HepG2 (cell line): ENCODE measurements around the gene SSC5D. TPM values are rescaled to one million over a fixed set of nuclear protein-coding genes. Genes with fewer than 3 reads are reported as not detected.
A peak's percentile ranks its signal among the peaks of the same experiment; 100 is the strongest.

Source experiments
- ADNP ChIP-seq: sonication (generic); formaldehyde crosslinking; IDR thresholded peaks from 2 replicates; pipeline ENCODE4 v1.4.0; 2020; ENCODE audit warnings: missing genetic modification reagents
- CEBPZ ChIP-seq: IDR thresholded peaks from 2 replicates; pipeline ENCODE4 v1.6.1; 2012; ENCODE audit warnings: low read length, improper control_type of control experiment
- CREM ChIP-seq, 2 experiments: sonication (generic) in 1 of 2; formaldehyde crosslinking in 1 of 2; IDR thresholded peaks; 2 replicates each; pipeline versions ENCODE4 v1.4.0 to v1.6.1; 2016 to 2020; ENCODE audit warnings: antibody characterized with exemption in 1 of 2, mild to moderate bottlenecking in 1 of 2, missing genetic modification reagents in 1 of 2
- ISL2 ChIP-seq: sonication (generic); formaldehyde crosslinking; IDR thresholded peaks from 2 replicates; pipeline ENCODE4 v1.5.0; 2020; ENCODE audit warnings: missing genetic modification reagents
- NFAT5 ChIP-seq: sonication (generic); formaldehyde crosslinking; IDR thresholded peaks from 2 replicates; pipeline ENCODE4 v1.4.0; 2020; ENCODE audit warnings: missing genetic modification reagents
- NFE2L2 ChIP-seq: fragments of 150-350 bp; IDR thresholded peaks from 2 replicates; pipeline ENCODE4 v1.6.1; 2014; ENCODE audit warnings: low read length
- NRL ChIP-seq: sonication (generic); formaldehyde crosslinking; IDR thresholded peaks from 2 replicates; pipeline ENCODE4 v1.5.0; 2020; ENCODE audit warnings: missing genetic modification reagents, mild to moderate bottlenecking, moderate library complexity, borderline replicate concordance
- ONECUT2 ChIP-seq: sonication (generic); formaldehyde crosslinking; IDR thresholded peaks from 2 replicates; pipeline ENCODE4 v1.4.0; 2020; ENCODE audit warnings: missing genetic modification reagents
- REL ChIP-seq: sonication (generic); formaldehyde crosslinking; conservative IDR thresholded peaks from 2 replicates; pipeline ENCODE4 v1.8.0; 2022; ENCODE audit warnings: mild to moderate bottlenecking, missing genetic modification reagents, moderate library complexity
- REXO4 ChIP-seq: sonication (generic); formaldehyde crosslinking; IDR thresholded peaks from 2 replicates; pipeline ENCODE4 v1.8.0; 2022; ENCODE audit warnings: missing genetic modification reagents, mild to moderate bottlenecking, borderline replicate concordance
- SKI ChIP-seq: fragments of 450-650 bp; IDR thresholded peaks from one replicate; pipeline ENCODE4 v1.6.1; 2018; ENCODE audit warnings: mild to moderate bottlenecking; ENCODE audit not compliant: partially characterized antibody
- SNRNP70 ChIP-seq: fragments of 200-400 bp; formaldehyde crosslinking; IDR thresholded peaks from 2 replicates; pipeline ENCODE4 v1.6.1; 2017; ENCODE audit warnings: mild to moderate bottlenecking, low read depth, low read length, moderate library complexity
- SRY ChIP-seq: sonication (generic); formaldehyde crosslinking; IDR thresholded peaks from 2 replicates; pipeline ENCODE4 v1.8.0; 2022; ENCODE audit warnings: mild to moderate bottlenecking, missing genetic modification reagents
- YEATS2 ChIP-seq: sonication (generic); formaldehyde crosslinking; IDR thresholded peaks from 2 replicates; pipeline ENCODE4 v1.4.0; 2020; ENCODE audit warnings: missing genetic modification reagents, borderline replicate concordance
- ZKSCAN1 ChIP-seq: fragments of 150-350 bp; IDR thresholded peaks from 2 replicates; pipeline ENCODE4 v1.6.1; 2014; ENCODE audit warnings: low read length
- ZNF205 ChIP-seq: IDR thresholded peaks from 2 replicates; pipeline ENCODE4 v1.6.1; 2018; ENCODE audit warnings: missing biosample characterization, missing genetic modification reagents
- ZNF484 ChIP-seq: sonication (generic); formaldehyde crosslinking; IDR thresholded peaks from 2 replicates; pipeline ENCODE4 v1.5.1; 2020; ENCODE audit warnings: mild to moderate bottlenecking, low read depth, missing genetic modification reagents, borderline replicate concordance
- ZNF878 ChIP-seq: sonication (generic); formaldehyde crosslinking; IDR thresholded peaks from 2 replicates; pipeline ENCODE4 v1.8.1; 2023; ENCODE audit warnings: mild to moderate bottlenecking, missing genetic modification reagents, moderate library complexity
- polyA plus RNA-seq, 8 experiments: library from polyadenylated mRNA; depleted of rRNA in 3 of 8; stranded (reverse) in 7 of 8; unstranded in 1 of 8; fragments of >200 nt; fragmentation: Illumina TruSeq in 4 of 8; extraction: Trizol in 4 of 8; gene quantifications; 2 replicates each; pipeline versions ENCODE4 v1.2.1 to v1.2.3, GENCODE V29; 2011 to 2016; ENCODE audit warnings: low read depth in 4 of 8, missing spikeins in 1 of 8, mixed read lengths in 1 of 8; ENCODE audit not compliant: insufficient read depth in 1 of 8
- total RNA-seq, 5 experiments: library from RNA; depleted of rRNA; stranded (reverse); fragments of >200 nt; fragmentation: Illumina TruSeq; extraction: Trizol; gene quantifications; 2 replicates each; pipeline ENCODE4 v1.2.3, GENCODE V29; 2016; ENCODE audit warnings: low read depth in 1 of 5
- TF ChIP-seq, protein P1 (sequence below): sonication (generic); formaldehyde crosslinking; IDR thresholded peaks from 2 replicates; pipeline ENCODE4 v1.5.0; 2020; ENCODE audit warnings: missing genetic modification reagents

SSC5D gene
- total and polyA plus RNA-seq, 2 of the 13 experiments (the other 11 are each of a cell fraction or from before 2014, with no cell fraction given) = not detected

DNA sequence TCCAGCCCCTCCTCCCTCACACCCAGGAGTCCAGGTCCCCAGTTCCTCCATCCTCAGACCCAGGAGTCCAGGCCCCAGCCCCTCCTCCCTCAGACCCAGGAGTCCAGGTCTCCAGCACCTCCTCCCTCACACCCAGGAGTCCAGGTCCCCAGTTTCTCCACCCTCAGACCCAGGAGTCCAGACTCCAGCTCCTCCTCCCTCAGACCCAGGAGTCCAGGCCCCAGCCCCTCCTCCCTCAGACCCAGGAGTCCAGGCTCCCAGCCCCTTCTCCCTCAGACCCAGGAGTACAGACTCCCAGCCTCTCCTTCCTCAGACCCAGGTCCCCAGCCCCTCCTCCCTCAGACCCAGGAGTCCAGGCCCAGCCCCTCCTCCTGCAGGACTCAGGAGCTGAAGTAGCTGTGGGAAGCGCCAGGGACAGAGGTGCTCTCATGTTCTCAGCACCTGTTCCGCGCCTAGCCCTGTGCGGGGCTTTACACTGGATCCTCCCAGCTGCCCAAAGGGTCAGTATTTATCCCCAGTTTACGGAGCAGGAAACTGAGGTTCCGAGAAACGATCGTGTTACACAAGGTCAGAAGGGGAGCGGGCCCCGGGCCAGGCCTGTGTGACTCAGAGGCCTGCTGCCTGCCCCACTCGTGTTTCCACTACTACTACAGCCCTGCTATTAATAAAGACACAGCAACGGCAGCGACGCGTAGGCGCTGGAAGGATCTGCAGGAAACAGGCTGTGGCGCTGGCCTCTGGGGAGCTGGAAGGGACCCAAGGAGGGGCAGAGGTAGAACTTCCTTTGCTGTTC is 58.8 kb downstream of the SSC5D start (continued):
- TF ChIP-seq CEBPZ (no peak), ZNF205 (CRISPR knock-in tag) (no peak), ZKSCAN1 (no peak), ZNF878 (CRISPR knock-in tag) (no peak), SKI (no peak), REXO4 (CRISPR knock-in tag) (no peak), SRY (no peak), SNRNP70 (no peak), NFE2L2 (no peak), ONECUT2 (no peak), ZNF484 (no peak), CREM (IDR thresholded peaks at IDR 0.05) (no peak), CREM (CRISPR knock-in tag; IDR thresholded peaks at IDR 0.05) (no peak), YEATS2 (CRISPR knock-in tag) (no peak), REL (CRISPR knock-in tag) (no peak), NRL (CRISPR knock-in tag) (no peak), ADNP (CRISPR knock-in tag) (peak; percentile 39; the same call in 1 of the 2 replicates), NFAT5 (no peak), ISL2 (CRISPR knock-in tag) (no peak)
- TF ChIP-seq, protein P1, sequence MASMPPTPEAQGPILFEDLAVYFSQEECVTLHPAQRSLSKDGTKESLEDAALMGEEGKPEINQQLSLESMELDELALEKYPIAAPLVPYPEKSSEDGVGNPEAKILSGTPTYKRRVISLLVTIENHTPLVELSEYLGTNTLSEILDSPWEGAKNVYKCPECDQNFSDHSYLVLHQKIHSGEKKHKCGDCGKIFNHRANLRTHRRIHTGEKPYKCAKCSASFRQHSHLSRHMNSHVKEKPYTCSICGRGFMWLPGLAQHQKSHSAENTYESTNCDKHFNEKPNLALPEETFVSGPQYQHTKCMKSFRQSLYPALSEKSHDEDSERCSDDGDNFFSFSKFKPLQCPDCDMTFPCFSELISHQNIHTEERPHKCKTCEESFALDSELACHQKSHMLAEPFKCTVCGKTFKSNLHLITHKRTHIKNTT (CRISPR knock-in tag) = no peak
